Liver (tissue), 9 donors: ENCODE measurements around the gene TTC23L. TPM values are rescaled to one million over a fixed set of nuclear protein-coding genes. Genes with fewer than 3 reads are reported as not detected.

ENCODE experiments used
- DNase-seq: peaks from one replicate; pipeline ENCODE4 v3.0.0-alpha.2; 2017; ENCODE audit warnings: low spot score
- H3K27ac ChIP-seq, 2 donors: one replicate each; pipeline ENCODE4 v1.7.0; 2013; ENCODE audit warnings: inconsistent platforms in 2 of 2, low read length in 2 of 2, control low read depth in 1 of 2, low read depth in 1 of 2, mild to moderate bottlenecking in 1 of 2
- H3K27me3 ChIP-seq, 4 donors: one replicate each; pipeline versions ENCODE4 v1.6.1 to v1.7.0; 2013; ENCODE audit warnings: low read length in 3 of 4, inconsistent platforms in 1 of 4, mild to moderate bottlenecking in 1 of 4, moderate library complexity in 1 of 4; ENCODE audit not compliant: control insufficient read depth in 4 of 4, insufficient read depth in 4 of 4
- H3K36me3 ChIP-seq, 4 donors: one replicate each; pipeline versions ENCODE4 v1.6.1 to v1.7.0; 2013; ENCODE audit warnings: low read length in 3 of 4, mild to moderate bottlenecking in 3 of 4, low read depth in 1 of 4, moderate library complexity in 1 of 4; ENCODE audit not compliant: control insufficient read depth in 4 of 4, insufficient read depth in 3 of 4
- H3K4me1 ChIP-seq, 4 donors: one replicate each; pipeline versions ENCODE4 v1.6.1 to v1.7.0; 2013; ENCODE audit warnings: low read length in 3 of 4, mild to moderate bottlenecking in 3 of 4, moderate library complexity in 1 of 4; ENCODE audit not compliant: control insufficient read depth in 4 of 4, insufficient read depth in 4 of 4
- H3K4me3 ChIP-seq, 3 donors: one replicate each; pipeline versions ENCODE4 v1.6.1 to v1.7.0; 2013; ENCODE audit warnings: low read length in 3 of 3, control low read depth in 1 of 3, low read depth in 1 of 3, mild to moderate bottlenecking in 1 of 3
- H3K9ac ChIP-seq, 2 donors: one replicate each; pipeline ENCODE4 v1.7.0; 2013; ENCODE audit warnings: low read length in 2 of 2, mild to moderate bottlenecking in 2 of 2, moderate library complexity in 2 of 2, control low read depth in 1 of 2, low read depth in 1 of 2
- H3K9me3 ChIP-seq, 4 donors: one replicate each; pipeline versions ENCODE4 v1.6.1 to v1.7.0; 2013; ENCODE audit warnings: low read length in 3 of 4; ENCODE audit not compliant: control insufficient read depth in 4 of 4
- EGR1 ChIP-seq, 2 donors: IDR thresholded peaks; 2 replicates each; pipeline ENCODE4 v1.6.1; 2016 to 2018; ENCODE audit warnings: antibody characterized with exemption in 2 of 2, low read depth in 2 of 2
- FOXA1 ChIP-seq: IDR thresholded peaks from 2 replicates; pipeline ENCODE4 v1.6.1; 2016; ENCODE audit warnings: antibody characterized with exemption
- FOXA2 ChIP-seq: IDR thresholded peaks from 2 replicates; pipeline ENCODE4 v1.6.1; 2016; ENCODE audit warnings: antibody characterized with exemption
- GABPA ChIP-seq, 2 donors: IDR thresholded peaks in 1 of 2; conservative IDR thresholded peaks in 1 of 2; 2 replicates each; pipeline ENCODE4 v1.6.1; 2016; ENCODE audit warnings: antibody characterized with exemption in 2 of 2, mild to moderate bottlenecking in 1 of 2, moderate library complexity in 1 of 2
- HNF4G ChIP-seq: IDR thresholded peaks from 2 replicates; pipeline ENCODE4 v1.6.1; 2016; ENCODE audit warnings: antibody characterized with exemption
- JUND ChIP-seq, 2 donors: IDR thresholded peaks; 2 replicates each; pipeline ENCODE4 v1.6.1; 2016; ENCODE audit warnings: antibody characterized with exemption in 2 of 2
- MAX ChIP-seq: IDR thresholded peaks from 2 replicates; pipeline ENCODE4 v1.6.1; 2016; ENCODE audit warnings: antibody characterized with exemption
- NR2F2 ChIP-seq: IDR thresholded peaks from 2 replicates; pipeline ENCODE4 v1.6.1; 2016; ENCODE audit warnings: antibody characterized with exemption
- RAD21 ChIP-seq, 2 donors: IDR thresholded peaks; 2 replicates each; pipeline ENCODE4 v1.6.1; 2016; ENCODE audit warnings: antibody characterized with exemption in 2 of 2, mild to moderate bottlenecking in 2 of 2
- RXRA ChIP-seq, 2 donors: IDR thresholded peaks; 2 replicates each; pipeline ENCODE4 v1.6.1; 2017 to 2018; ENCODE audit warnings: antibody characterized with exemption in 2 of 2, mild to moderate bottlenecking in 1 of 2
- SP1 ChIP-seq: IDR thresholded peaks from 2 replicates; pipeline ENCODE4 v1.6.1; 2018; ENCODE audit warnings: antibody characterized with exemption, mild to moderate bottlenecking
- TAF1 ChIP-seq: conservative IDR thresholded peaks from 2 replicates; pipeline ENCODE4 v1.6.1; 2016; ENCODE audit warnings: antibody characterized with exemption, mild to moderate bottlenecking
- YY1 ChIP-seq: IDR thresholded peaks from 2 replicates; pipeline ENCODE4 v1.6.1; 2016; ENCODE audit warnings: antibody characterized with exemption, mild to moderate bottlenecking
- ZBTB33 ChIP-seq: IDR thresholded peaks from 2 replicates; pipeline ENCODE4 v1.6.1; 2016; ENCODE audit warnings: antibody characterized with exemption
- WGBS: extraction: QIAGEN DNeasy Blood & Tissue Kit; methylation state at CpG from one replicate; pipeline ENCODE4 v1.1.7; 2013; 5-methylcytosine and 5-hydroxymethylcytosine counted together
- polyA plus RNA-seq, 2 donors: library from polyadenylated mRNA; stranded (reverse) in 1 of 2; unstranded in 1 of 2; fragments of 200-250 nt in 1 of 2; fragments of >200 nt in 1 of 2; fragmentation: Nextera tagmentation in 1 of 2; extraction: Ambion mirVana in 1 of 2; gene quantifications; one replicate each; pipeline versions ENCODE4 v1.2.1 to v1.2.3, GENCODE V29; 2013 to 2015
- total RNA-seq, 2 donors: library from RNA; depleted of rRNA; stranded (reverse); fragments of >200 nt; gene quantifications; one replicate each; pipeline ENCODE4 v1.2.3, GENCODE V29; 2014
- TF ChIP-seq, protein P1 (sequence below): IDR thresholded peaks from 2 replicates; pipeline ENCODE4 v1.6.1; 2016; ENCODE audit warnings: antibody characterized with exemption, mild to moderate bottlenecking
- donor health status: healthy.
- donor health status: healthy.
- donor health status: healthy.
- donor health status: healthy.
- donor health status: healthy.

The TTC23L gene
- total and polyA plus RNA-seq, 4 donors = 0.03 to 0.19 (median 0.08) TPM; not detected in 1

- H3K9ac ChIP-seq = no peak overlapping the region
- H3K27me3 ChIP-seq = no peaks in the 10 kb centered on the region
- WGBS = 90% methylated on average over 1 of the region's 1 CpG
- H3K4me3 ChIP-seq = no peak overlapping the region
- H3K4me1 ChIP-seq = no peaks in the 10 kb centered on the region
- H3K36me3 ChIP-seq = peaks cover 3 to 63% (median 32%) of the 10 kb centered on the region in 4 donors
- H3K9me3 ChIP-seq = no peaks in the 10 kb centered on the region
- TF ChIP-seq SP1 (no peak), FOXA1 (no peak), NR2F2 (no peak), FOXA2 (no peak), EGR1 (IDR thresholded peaks at IDR 0.05; ENCODE audit: low read depth in 2 of 2) (no peak)
- TF ChIP-seq, protein P1, sequence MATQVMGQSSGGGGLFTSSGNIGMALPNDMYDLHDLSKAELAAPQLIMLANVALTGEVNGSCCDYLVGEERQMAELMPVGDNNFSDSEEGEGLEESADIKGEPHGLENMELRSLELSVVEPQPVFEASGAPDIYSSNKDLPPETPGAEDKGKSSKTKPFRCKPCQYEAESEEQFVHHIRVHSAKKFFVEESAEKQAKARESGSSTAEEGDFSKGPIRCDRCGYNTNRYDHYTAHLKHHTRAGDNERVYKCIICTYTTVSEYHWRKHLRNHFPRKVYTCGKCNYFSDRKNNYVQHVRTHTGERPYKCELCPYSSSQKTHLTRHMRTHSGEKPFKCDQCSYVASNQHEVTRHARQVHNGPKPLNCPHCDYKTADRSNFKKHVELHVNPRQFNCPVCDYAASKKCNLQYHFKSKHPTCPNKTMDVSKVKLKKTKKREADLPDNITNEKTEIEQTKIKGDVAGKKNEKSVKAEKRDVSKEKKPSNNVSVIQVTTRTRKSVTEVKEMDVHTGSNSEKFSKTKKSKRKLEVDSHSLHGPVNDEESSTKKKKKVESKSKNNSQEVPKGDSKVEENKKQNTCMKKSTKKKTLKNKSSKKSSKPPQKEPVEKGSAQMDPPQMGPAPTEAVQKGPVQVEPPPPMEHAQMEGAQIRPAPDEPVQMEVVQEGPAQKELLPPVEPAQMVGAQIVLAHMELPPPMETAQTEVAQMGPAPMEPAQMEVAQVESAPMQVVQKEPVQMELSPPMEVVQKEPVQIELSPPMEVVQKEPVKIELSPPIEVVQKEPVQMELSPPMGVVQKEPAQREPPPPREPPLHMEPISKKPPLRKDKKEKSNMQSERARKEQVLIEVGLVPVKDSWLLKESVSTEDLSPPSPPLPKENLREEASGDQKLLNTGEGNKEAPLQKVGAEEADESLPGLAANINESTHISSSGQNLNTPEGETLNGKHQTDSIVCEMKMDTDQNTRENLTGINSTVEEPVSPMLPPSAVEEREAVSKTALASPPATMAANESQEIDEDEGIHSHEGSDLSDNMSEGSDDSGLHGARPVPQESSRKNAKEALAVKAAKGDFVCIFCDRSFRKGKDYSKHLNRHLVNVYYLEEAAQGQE = no peak
- H3K27ac ChIP-seq = no peak overlapping the region
- no peak for DNase-seq
These were observed 18.4 kb upstream of the TTC23L start for GRCh38 chr5:34820593-34820992.

DNA sequence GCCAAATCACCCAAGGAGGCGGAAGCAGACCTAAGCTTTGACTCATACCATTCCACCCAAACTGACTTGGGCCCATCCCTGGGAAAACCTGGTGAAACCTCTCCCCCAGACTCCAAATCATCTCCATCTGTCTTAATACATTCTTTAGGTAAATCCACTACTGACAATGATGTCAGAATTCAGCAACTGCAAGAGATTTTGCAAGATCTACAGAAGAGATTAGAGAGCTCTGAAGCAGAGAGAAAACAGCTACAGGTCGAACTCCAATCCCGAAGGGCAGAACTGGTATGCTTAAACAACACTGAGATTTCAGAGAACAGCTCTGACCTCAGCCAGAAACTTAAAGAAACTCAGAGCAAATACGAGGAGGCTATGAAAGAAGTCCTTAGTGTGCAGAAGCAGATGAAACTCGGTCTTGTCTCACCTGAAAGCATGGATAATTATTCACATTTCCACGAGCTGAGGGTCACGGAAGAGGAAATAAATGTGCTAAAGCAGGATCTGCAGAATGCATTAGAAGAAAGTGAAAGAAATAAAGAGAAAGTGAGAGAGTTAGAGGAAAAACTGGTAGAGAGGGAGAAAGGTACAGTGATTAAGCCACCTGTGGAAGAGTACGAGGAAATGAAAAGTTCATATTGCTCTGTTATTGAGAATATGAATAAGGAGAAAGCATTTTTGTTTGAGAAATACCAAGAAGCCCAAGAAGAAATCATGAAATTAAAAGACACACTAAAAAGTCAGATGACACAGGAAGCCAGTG lies 15.8 kb upstream of the TTC23L start:
- H3K36me3 ChIP-seq = peaks cover 6 to 70% (median 51%) of the 10 kb centered on the region in 4 donors
- 93% methylated on average over 8 of the region's 8 CpGs for WGBS
- H3K9me3 ChIP-seq = no peaks in the 10 kb centered on the region

DNA sequence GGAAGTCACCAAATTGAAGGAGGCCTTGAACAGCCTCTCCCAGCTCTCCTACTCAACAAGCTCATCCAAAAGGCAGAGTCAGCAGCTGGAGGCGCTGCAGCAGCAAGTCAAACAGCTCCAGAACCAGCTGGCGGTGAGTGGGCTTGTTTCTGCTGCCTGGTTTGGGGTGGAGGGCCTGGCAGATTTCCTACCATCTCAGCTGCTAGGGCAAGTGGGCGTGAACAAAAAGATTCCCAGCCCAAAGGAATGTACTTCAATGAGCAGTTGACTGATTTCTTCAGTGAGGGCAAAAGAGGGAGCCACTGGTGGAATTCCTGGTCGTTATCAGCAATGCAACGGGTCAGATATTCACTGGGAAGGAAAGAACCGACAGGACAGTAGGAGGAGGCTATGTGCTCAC lies 12.6 kb upstream of the TTC23L start:
- Histone ChIP-seq H3K4me3 (no peak overlapping the region), H3K36me3 (peaks cover 4 to 73% (median 62%) of the 10 kb centered on the region in 4 donors), H3K9ac (no peak overlapping the region), H3K27ac (no peak overlapping the region), H3K27me3 (no peaks in the 10 kb centered on the region), H3K9me3 (no peaks in the 10 kb centered on the region), H3K4me1 (no peaks in the 10 kb centered on the region)
- no peak for DNase-seq
- no peak for TF ChIP-seq HNF4G
- TF ChIP-seq FOXA1 = no peak
- TF ChIP-seq MAX = no peak
- no peak for TF ChIP-seq RXRA (IDR thresholded peaks at IDR 0.05)
- TF ChIP-seq RAD21 (IDR thresholded peaks at IDR 0.05) = no peak
- TF ChIP-seq TAF1 = no peak
- TF ChIP-seq ZBTB33 = no peak
- TF ChIP-seq JUND (IDR thresholded peaks at IDR 0.05) = no peak
- 78% methylated on average over 6 of the region's 6 CpGs for WGBS

More for the DNA sequence above, 15.8 kb upstream of the TTC23L start:
- no peak overlapping the region for H3K4me3 ChIP-seq
- no peak for TF ChIP-seq ZBTB33
- TF ChIP-seq GABPA (IDR thresholded peaks at IDR 0.05 in 1 of 2, conservative IDR thresholded peaks at IDR 0.05 in 1 of 2) = no peak
- TF ChIP-seq YY1 = no peak
- no peaks in the 10 kb centered on the region for H3K4me1 ChIP-seq
- no peak overlapping the region for H3K27ac ChIP-seq
- no peak overlapping the region for H3K9ac ChIP-seq
- H3K27me3 ChIP-seq = no peaks in the 10 kb centered on the region
- no peak for DNase-seq
